ENCODE results near the gene RNF121. TPM values are rescaled to one million over a fixed set of nuclear protein-coding genes. Genes with fewer than 3 reads are reported as not detected.

The RNF121 gene
- total RNA-seq, 2 experiments from 2014 or later: 15.4 to 16.8 TPM

DNA sequence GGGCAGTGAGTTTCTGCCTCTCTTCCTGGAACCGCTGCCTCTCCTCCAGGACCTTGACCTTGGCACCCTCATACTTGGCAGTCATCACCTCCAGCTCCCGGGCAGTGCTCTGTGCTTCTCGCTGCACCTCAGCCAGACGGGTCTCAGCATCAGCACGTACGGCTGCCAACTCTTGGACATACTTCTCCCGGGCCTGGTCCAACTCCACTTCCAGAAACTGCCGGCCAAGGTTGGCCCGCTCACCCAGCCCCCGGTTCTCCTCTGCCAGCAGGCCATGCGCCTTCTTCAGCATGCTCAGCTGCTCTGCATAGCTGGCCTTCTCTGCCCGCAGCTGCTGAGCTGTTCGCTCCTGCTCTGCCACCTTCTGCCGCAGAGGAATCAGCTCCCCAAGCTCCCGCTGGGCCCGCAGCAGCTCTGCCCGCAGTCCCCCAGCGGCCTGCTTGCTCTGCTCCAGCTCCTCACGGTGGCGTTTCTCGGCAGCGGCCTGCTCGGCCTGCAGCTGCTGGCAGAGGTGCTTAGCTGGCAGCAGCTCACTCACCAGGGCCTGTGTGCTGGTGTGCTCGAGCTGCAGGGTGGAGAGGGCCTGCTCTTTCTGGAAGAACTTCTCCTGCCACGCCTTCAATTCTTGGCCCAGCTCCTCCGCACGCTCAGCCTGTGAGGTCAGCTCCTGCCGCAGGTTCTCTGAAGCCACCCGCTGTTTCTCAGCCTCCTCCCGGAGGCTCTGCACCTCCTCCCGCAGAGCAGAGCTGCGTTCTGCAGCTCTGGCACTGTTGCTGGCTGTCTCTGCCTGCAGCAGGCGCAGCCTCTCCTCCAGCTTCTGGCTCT lies 84.3 kb downstream of the RNF121 start:
- no peak for DNase-seq
- Mint-ChIP-seq H3K27me3 (ENCODE audit: low read depth) (no peaks in the 10 kb centered on the region), H3K27ac (no peak overlapping the region), H3K36me3 (ENCODE audit: low read depth) (peaks cover 48% of the 10 kb centered on the region), H3K4me3 (no peak overlapping the region), H3K9me3 (no peaks in the 10 kb centered on the region), H3K4me1 (ENCODE audit: low read depth) (no peaks in the 10 kb centered on the region)
- intact Hi-C loops (cut with micrococcal nuclease): no loop called here
- CTCF ChIA-PET: interaction anchor here (0.6 to 1.4 kb wide), 3 partner anchors 11 to 236 kb away, joined by 4 to 6 read pairs (median 5); no protein-coding TSS in a partner anchor

DNA sequence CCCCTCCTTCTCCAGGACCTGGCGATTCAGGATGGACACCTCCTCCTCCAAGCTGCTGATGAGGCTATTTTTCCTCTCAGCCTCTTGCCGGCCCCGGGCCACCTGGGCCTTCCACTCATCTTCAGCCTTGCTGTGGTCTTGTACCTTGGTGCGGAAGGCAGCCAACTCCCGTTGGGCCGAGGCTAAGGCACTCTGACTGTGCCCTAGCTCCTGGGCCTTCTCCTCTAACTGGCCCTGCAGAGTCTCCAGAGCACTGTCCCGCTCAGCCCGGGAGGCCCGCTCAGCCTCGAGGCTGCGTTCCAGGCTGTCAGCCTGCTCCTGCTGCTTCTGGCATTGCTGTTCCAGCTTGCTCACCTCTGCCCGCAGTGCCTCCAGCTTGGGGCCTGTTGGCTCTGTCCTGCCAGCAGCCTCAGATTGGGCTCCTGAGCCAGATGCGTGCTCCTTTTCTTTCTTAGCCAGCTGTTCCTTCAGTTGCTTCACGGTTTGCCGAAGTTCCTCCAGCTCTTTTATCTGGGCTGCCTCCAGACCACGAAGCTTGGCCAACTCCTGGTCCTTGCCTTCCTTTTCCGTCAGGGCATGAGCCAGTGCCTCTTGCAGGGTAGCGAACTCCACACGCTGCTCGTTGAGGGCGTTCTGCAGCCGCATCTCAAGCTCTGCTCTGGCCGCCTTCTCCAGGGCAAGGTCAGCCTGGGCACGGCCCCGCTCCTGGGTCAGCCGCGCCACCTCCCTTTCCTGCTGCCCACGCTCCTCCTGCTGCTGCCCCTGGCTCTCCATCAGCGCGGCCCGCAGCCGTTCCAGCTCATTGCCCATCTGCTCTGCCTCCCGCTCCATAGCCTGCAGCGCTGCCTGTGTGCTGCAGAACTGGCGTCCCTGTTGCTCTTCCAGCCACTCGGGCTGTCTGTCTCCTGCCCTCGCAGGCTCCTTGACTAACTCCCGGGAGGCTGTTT lies 85.2 kb downstream of the RNF121 start:
- intact Hi-C loops (cut with micrococcal nuclease): no loop called here
- Mint-ChIP-seq H3K36me3 (ENCODE audit: low read depth) (peaks cover 51% of the 10 kb centered on the region), H3K9me3 (no peaks in the 10 kb centered on the region), H3K4me1 (ENCODE audit: low read depth) (no peaks in the 10 kb centered on the region), H3K4me3 (no peak overlapping the region), H3K27ac (no peak overlapping the region), H3K27me3 (ENCODE audit: low read depth) (no peaks in the 10 kb centered on the region)
- CTCF ChIA-PET: interaction anchor here (0.6 to 2.5 kb wide), 5 partner anchors 11 to 262 kb away, joined by 4 to 9 read pairs (median 5); no protein-coding TSS in a partner anchor
- no peak for DNase-seq

DNA sequence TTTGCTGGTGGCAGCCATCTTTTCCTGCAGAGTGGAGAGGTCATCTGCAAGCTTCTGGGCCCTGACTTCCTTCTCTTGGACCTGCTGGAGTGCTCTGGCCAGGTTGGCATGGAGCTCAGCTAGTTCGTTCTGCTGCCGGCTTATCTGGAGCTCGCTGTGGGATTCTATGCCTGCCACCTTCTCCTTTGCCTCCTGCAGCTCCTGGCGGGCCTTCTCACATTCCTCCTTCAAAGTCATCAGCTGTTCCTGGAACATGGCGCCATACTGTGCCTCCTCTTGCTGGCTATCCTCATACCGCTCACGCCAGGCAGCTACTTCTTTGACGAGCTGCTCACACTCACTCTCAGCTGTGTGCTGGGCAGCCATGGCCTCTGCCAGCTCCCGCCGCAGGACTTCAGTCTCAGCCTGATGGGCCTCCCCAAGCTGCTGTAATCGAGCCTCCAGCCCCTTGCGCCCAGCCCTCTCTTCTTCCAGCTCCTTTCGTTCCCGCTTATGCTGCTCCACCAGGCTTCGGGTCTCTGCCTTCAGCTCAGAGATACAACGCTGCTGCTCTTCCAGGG lies 86.0 kb downstream of the RNF121 start:
- Mint-ChIP-seq H3K27ac (no peak overlapping the region), H3K27me3 (ENCODE audit: low read depth) (no peaks in the 10 kb centered on the region), H3K9me3 (no peaks in the 10 kb centered on the region), H3K4me3 (no peak overlapping the region), H3K4me1 (ENCODE audit: low read depth) (no peaks in the 10 kb centered on the region), H3K36me3 (ENCODE audit: low read depth) (peaks cover 55% of the 10 kb centered on the region)
- intact Hi-C loops (cut with micrococcal nuclease): no loop called here
- DNase-seq: no peak
- CTCF ChIA-PET: interaction anchor here (1.3 to 2.5 kb wide), 6 partner anchors 10 to 130 kb away, joined by 3 to 9 read pairs (median 6); no protein-coding TSS in a partner anchor

DNA sequence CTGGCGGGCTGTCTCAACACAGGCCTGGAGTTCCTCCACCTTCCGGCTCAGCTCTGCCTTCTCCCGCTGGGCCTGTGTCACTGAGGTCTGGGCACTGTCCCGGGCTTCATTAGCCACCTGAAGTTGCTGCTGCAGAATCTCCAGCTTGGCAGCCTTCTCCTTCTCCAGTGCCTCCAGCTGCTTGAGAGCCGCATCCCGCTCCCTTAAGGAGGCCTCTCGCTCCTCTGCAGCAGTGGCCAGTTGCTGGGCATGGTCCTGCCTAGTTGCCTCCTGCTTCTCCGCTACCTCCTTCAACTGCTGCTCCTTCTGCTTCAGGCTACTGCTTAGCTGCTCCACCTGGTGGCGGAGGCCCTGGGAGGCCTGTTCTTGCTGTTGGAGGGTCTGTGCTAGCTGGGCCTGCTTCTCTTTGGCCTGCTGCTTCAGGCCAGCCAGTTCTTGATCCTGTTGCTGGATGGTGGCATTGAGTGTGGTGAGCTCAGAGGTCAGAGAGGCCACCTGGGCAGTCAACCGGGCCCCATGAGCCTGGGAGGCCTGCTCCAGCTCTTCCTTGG lies 86.7 kb downstream of the RNF121 start:
- peaks cover 61% of the 10 kb centered on the region for H3K36me3 Mint-ChIP-seq (ENCODE audit: low read depth)
- no peaks in the 10 kb centered on the region for H3K4me1 Mint-ChIP-seq (ENCODE audit: low read depth)
- DNase-seq: peak; percentile 35
- H3K27me3 Mint-ChIP-seq (ENCODE audit: low read depth): no peaks in the 10 kb centered on the region
- H3K27ac Mint-ChIP-seq: peak overlapping the region; percentile 46
- no peak overlapping the region for H3K4me3 Mint-ChIP-seq
- intact Hi-C loops (cut with micrococcal nuclease): no loop called here
- H3K9me3 Mint-ChIP-seq: no peaks in the 10 kb centered on the region
- CTCF ChIA-PET: interaction anchor here (0.6 to 2.5 kb wide), 8 partner anchors 10 to 168 kb away, joined by 3 to 9 read pairs (median 4); no protein-coding TSS in a partner anchor

DNA sequence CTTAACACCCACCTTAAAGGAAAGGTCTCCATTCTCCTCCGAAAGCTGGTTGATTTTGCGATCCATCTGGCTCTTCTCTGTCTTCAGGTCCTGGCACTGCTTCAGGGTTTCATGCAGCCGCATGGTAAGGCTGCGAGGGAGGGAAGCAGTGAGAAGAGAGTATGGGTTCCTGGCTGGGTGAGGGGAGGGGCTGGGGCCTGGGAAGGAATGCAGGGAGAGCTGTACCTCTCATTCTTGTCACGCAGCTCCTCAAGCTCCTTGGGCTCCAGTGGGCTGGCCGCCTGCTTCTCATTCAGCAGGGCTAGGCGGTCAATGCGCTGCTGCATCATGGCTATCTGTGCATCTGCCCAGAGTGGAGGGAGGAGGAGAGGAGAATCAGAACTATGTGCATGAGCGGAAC lies 89.3 kb downstream of the RNF121 start:
- CTCF ChIA-PET: interaction anchor here (0.6 to 0.8 kb wide), 3 partner anchors 10 to 126 kb away, joined by 3 to 4 read pairs (median 4); no protein-coding TSS in a partner anchor
- intact Hi-C loops (cut with micrococcal nuclease): no loop called here
- H3K27ac Mint-ChIP-seq: no peak overlapping the region
- DNase-seq: no peak
- no peaks in the 10 kb centered on the region for H3K9me3 Mint-ChIP-seq
- H3K4me3 Mint-ChIP-seq: no peak overlapping the region
- H3K36me3 Mint-ChIP-seq (ENCODE audit: low read depth): peaks cover 64% of the 10 kb centered on the region
- no peaks in the 10 kb centered on the region for H3K4me1 Mint-ChIP-seq (ENCODE audit: low read depth)
- H3K27me3 Mint-ChIP-seq (ENCODE audit: low read depth): no peaks in the 10 kb centered on the region

DNA sequence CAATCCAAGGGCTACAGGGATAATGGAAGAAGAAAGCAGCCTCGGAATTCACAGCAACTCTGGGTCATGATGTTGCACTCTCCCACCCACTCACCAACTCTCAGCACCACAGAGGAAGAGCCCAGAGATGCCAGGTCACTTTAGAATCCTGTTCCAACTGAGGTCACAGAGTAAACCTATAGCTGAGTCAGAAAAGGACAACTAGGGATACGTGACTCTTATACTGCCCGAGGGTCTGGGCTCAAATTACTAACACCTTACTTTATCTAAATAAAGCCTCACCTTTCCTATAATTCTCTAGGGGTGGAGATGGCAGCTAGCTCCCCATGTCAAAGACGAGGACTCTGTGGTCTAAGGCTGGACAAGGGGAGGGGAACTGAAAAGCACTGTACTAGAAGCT lies 94.5 kb downstream of the RNF121 start:
- intact Hi-C loops (cut with micrococcal nuclease): loop anchor here (10.0 kb wide), 1 partner anchor 411 kb away; the partner anchor contains the start of gene CLPB
- no peak overlapping the region for H3K27ac Mint-ChIP-seq

DNA sequence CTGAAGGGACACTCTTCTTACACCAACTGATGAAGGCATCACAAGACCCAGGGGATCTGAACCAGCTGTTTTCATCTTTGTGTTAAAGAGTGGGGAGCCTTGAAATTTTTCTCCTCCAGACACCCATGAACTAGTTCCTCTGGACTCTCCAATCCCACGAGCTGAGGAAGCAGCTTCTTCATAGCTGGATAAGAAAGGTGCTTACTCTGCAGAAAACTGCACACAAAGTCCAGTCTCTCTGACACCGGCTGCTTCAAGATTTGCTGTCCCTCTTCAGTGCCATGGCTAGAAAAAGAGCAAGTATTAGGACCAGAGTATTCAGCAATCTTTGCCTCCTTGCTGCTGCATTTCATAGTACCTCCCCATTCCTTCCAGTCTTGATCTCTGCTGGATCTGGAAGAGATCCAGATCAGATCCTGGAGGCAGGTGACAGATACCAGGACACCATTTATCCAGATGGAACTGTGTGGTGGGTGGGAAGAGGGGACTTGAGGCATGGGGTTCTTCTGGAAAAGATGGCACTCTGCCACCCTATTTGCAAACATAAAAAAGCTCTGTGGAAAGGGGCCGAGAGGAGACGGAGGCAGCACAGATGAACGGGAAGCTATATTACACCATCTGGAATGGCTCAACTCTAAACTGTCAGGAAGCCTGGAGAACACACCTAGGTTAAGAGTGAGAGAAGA lies 95.4 kb downstream of the RNF121 start:
- H3K9me3 Mint-ChIP-seq: no peaks in the 10 kb centered on the region
- CTCF ChIA-PET: interaction anchor here (0.5 to 10.1 kb wide), 25 partner anchors 9 to 407 kb away, joined by 3 to 162 read pairs (median 8); partner anchors contain the start of gene IL18BP
- intact Hi-C loops (cut with micrococcal nuclease): loop anchor here (2.0 to 10.0 kb wide), 2 partner anchors 57 to 411 kb away; partner anchors contain the start of genes CLPB, LRRC51 and NUMA1
- no peak overlapping the region for H3K4me3 Mint-ChIP-seq
- H3K27me3 Mint-ChIP-seq (ENCODE audit: low read depth): no peaks in the 10 kb centered on the region
- peaks cover 46% of the 10 kb centered on the region for H3K36me3 Mint-ChIP-seq (ENCODE audit: low read depth)
- H3K4me1 Mint-ChIP-seq (ENCODE audit: low read depth): peaks cover 31% of the 10 kb centered on the region
- no peak for DNase-seq
- peak overlapping the region; percentile 84 for H3K27ac Mint-ChIP-seq

More for the DNA sequence above, 94.5 kb downstream of the RNF121 start:
- no peak for DNase-seq
- Mint-ChIP-seq H3K36me3 (ENCODE audit: low read depth) (peaks cover 50% of the 10 kb centered on the region), H3K4me1 (ENCODE audit: low read depth) (peaks cover 25% of the 10 kb centered on the region), H3K27me3 (ENCODE audit: low read depth) (no peaks in the 10 kb centered on the region), H3K4me3 (no peak overlapping the region), H3K9me3 (no peaks in the 10 kb centered on the region)
- CTCF ChIA-PET: interaction anchor here (0.6 to 10.1 kb wide), 8 partner anchors 10 to 121 kb away, joined by 3 to 162 read pairs (median 6); no protein-coding TSS in a partner anchor

DNA sequence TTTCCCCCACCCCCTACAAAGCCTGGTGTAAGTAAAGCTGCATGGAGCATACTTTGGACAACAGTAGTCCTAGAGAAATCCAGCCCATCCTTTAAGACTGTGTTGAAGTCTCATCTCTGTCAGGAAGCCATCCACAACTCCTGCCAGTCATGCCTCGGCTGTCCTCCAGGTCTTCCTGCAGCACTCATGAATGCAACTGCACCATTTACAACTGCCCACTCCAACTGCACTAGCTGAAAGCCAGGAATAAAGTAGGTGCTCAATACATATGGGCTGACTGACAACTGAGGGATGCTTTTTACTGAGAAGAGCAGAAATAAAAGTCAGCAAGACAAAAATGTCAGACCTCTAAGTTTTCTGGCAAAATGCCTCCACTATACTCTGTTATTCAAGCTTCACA lies 97.2 kb downstream of the RNF121 start:
- intact Hi-C loops (cut with micrococcal nuclease): loop anchor here (10.0 kb wide), 1 partner anchor 409 kb away; the partner anchor contains the start of gene CLPB
- Mint-ChIP-seq H3K27me3 (ENCODE audit: low read depth) (no peaks in the 10 kb centered on the region), H3K4me1 (ENCODE audit: low read depth) (peaks cover 37% of the 10 kb centered on the region), H3K9me3 (no peaks in the 10 kb centered on the region), H3K36me3 (ENCODE audit: low read depth) (peaks cover 31% of the 10 kb centered on the region), H3K27ac (peak overlapping the region; percentile 84), H3K4me3 (no peak overlapping the region)
- DNase-seq: no peak
- CTCF ChIA-PET: interaction anchor here (0.7 to 10.1 kb wide), 11 partner anchors 9 to 118 kb away, joined by 4 to 162 read pairs (median 18); no protein-coding TSS in a partner anchor

DNA sequence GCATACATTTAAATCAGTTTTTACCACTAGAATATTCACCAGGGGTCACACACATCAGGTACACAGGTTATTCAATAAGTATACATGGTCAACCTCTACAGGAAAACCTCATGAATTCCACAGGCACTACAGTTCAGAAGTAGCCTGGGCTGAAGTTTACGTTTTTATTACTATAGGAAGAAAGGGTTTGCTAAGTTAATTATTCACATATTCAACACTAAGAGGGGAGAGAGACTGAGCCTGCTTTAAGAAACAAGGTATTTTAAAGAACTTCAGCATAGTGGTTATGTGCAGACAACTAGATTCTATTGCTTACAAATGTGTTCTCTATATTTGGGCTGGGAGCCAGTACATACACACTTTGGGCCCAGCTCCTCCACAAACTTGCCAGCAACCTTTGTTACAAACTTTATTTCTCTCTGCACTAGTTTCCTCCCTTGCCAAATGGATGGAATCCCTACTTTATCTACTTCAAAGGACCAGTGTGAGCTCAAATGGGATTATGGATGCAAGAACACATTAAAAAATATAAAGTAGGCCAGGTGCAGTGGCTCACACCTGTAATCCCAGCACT lies 101.7 kb downstream of the RNF121 start:
- CTCF ChIA-PET: interaction anchor here (0.6 to 10.1 kb wide), 7 partner anchors 9 to 400 kb away, joined by 3 to 162 read pairs (median 4); no protein-coding TSS in a partner anchor
- Mint-ChIP-seq H3K9me3 (no peaks in the 10 kb centered on the region), H3K4me3 (no peak overlapping the region), H3K27me3 (ENCODE audit: low read depth) (no peaks in the 10 kb centered on the region), H3K27ac (peak overlapping the region; percentile 13), H3K4me1 (ENCODE audit: low read depth) (peaks cover 42% of the 10 kb centered on the region), H3K36me3 (ENCODE audit: low read depth) (peaks cover 26% of the 10 kb centered on the region)
- no peak for DNase-seq
- intact Hi-C loops (cut with micrococcal nuclease): no loop called here

DNA sequence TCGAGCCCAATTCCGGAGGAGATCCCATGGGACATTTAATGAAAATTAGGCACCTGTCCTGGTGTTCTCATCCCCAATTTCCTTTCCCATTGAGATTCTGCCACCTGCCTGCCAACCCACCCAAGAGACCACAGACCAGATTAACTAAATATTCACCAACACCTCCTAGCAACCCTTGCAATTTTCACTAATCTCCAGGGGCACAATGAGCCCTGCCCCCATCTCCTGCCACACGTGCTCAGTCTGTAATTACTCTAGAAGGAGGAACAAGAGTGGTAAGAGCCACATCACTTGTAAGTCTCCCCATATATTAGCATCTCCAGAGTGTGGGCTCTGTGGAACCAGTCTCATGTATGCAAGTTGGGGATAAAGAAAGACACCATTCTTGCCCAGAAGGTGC lies 107.8 kb downstream of the RNF121 start:
- Mint-ChIP-seq H3K4me1 (ENCODE audit: low read depth) (peaks cover 29% of the 10 kb centered on the region), H3K27ac (peak overlapping the region; percentile 3), H3K27me3 (ENCODE audit: low read depth) (no peaks in the 10 kb centered on the region), H3K9me3 (no peaks in the 10 kb centered on the region), H3K4me3 (no peak overlapping the region), H3K36me3 (ENCODE audit: low read depth) (peaks cover 26% of the 10 kb centered on the region)
- DNase-seq: no peak
- CTCF ChIA-PET: interaction anchor here (0.7 to 2.7 kb wide), 2 partner anchors 11 to 13 kb away, joined by 3 to 14 read pairs; no protein-coding TSS in a partner anchor
- intact Hi-C loops (cut with micrococcal nuclease): no loop called here

Measured in activated naive CD4-positive, alpha-beta T cell treated with anti-CD3 and anti-CD28 coated beads for 36 hours (primary cell).